IPS DF 19.7 (cell line): ENCODE results near the gene PRRC1.
"Not testable (repeated sequence)": the region's sequence is repeated elsewhere in the genome, so short reads cannot be mapped to it uniquely, and the experiment has no call there.

Experiments used
- DNase-seq: peaks from one replicate; pipeline ENCODE4 v3.0.0-alpha.2; 2013; ENCODE audit warnings: low read depth, low spot score

Gene PRRC1

GRCh38 chr5:127517480-127518318 lies at the start of gene PRRC1:
Gene PRRC1, plus strand, starts transcription at chr5:127517640. Its CDS starts 5,840 bp downstream, at chr5:127523480.
- peak; percentile 42 for DNase-seq

GRCh38 chr5:127471211-127471610 lies 46.2 kb upstream of the PRRC1 start:
- DNase-seq, result no peak

GRCh38 chr5:127472700-127473099 lies 44.7 kb upstream of the PRRC1 start:
- DNase-seq, result no peak

GRCh38 chr5:127486471-127486870 lies 31.0 kb upstream of the PRRC1 start:
- DNase-seq, result no peak

- DNase-seq, result no peak
Measured at GRCh38 chr5:127492854-127493738, 24.3 kb upstream of the PRRC1 start.

- DNase-seq, result no peak
Measured at GRCh38 chr5:127498548-127498947, 18.9 kb upstream of the PRRC1 start.

- DNase-seq, result no peak
Measured at GRCh38 chr5:127505905-127506304, 11.5 kb upstream of the PRRC1 start.

- no peak for DNase-seq
Measured at GRCh38 chr5:127506616-127507015, 10.8 kb upstream of the PRRC1 start.

GRCh38 chr5:127508644-127509373 lies 8.6 kb upstream of the PRRC1 start:
- DNase-seq, result no peak

GRCh38 chr5:127513408-127513970 lies 4.0 kb upstream of the PRRC1 start:
- no peak for DNase-seq

- no peak for DNase-seq
Measured at GRCh38 chr5:127514816-127515215, 2.6 kb upstream of the PRRC1 start.

GRCh38 chr5:127515693-127516440 lies 1.6 kb upstream of the PRRC1 start:
- no peak for DNase-seq

GRCh38 chr5:127517110-127517479 lies 345 bp upstream of the PRRC1 start:
- no peak for DNase-seq

GRCh38 chr5:127518319-127518621 lies 830 bp downstream of the PRRC1 start:
- DNase-seq, result no peak

GRCh38 chr5:127519527-127519926 lies 2.1 kb downstream of the PRRC1 start:
- DNase-seq, result no peak

GRCh38 chr5:127521138-127521770 lies 3.8 kb downstream of the PRRC1 start:
- DNase-seq, result no peak

- no peak for DNase-seq
Measured at GRCh38 chr5:127525181-127525580, 7.7 kb downstream of the PRRC1 start.

- DNase-seq, result no peak
Measured at GRCh38 chr5:127529904-127530682, 12.7 kb downstream of the PRRC1 start.

GRCh38 chr5:127536687-127537086 lies 19.2 kb downstream of the PRRC1 start:
- no peak for DNase-seq

GRCh38 chr5:127540553-127540952 lies 23.1 kb downstream of the PRRC1 start:
- not testable (repeated sequence) for DNase-seq
